ENCODE results near the gene KLRC1. TPM values are rescaled to one million over a fixed set of nuclear protein-coding genes. Genes with fewer than 3 reads are reported as not detected.
A peak's percentile ranks its signal among the peaks of the same experiment; 100 is the strongest.

The KLRC1 gene
- total and polyA plus RNA-seq, 2 donors from 2014 or later = 1.4 TPM; not detected in 1

- no peaks in the 10 kb centered on the region for H3K9me3 ChIP-seq (ENCODE audit: control insufficient read depth in 2 of 3, insufficient read depth in 1 of 3, low read length in 3 of 3)
- no peak for TF ChIP-seq CTCF (IDR thresholded peaks at IDR 0.05; ENCODE audit: borderline replicate concordance, extremely low read depth, insufficient read depth)
- no peaks in the 10 kb centered on the region for H3K27me3 ChIP-seq (ENCODE audit: control insufficient read depth, insufficient read depth, low read length)
- intact Hi-C loops (cut with DNase I) = no loop called here
- H3K9ac ChIP-seq (ENCODE audit: low read length in 3 of 3) = no peak within 1 kb of the TSS
- DNase-seq (peak in 1 of 5 donors; percentile 6), FAIRE-seq (no peak)
- H3K27ac ChIP-seq (ENCODE audit: low read depth in 2 of 2, low read length in 2 of 2) = no peak within 1 kb of the TSS
- H3K4me3 ChIP-seq (ENCODE audit: low read length in 3 of 3) = no peak within 1 kb of the TSS
- H3K4me1 ChIP-seq (ENCODE audit: control insufficient read depth in 2 of 3, insufficient read depth in 2 of 3, low read depth in 1 of 3, low read length in 3 of 3) = no peaks in the 10 kb centered on the region
- H3K36me3 ChIP-seq (ENCODE audit: control insufficient read depth in 2 of 3, insufficient read depth in 3 of 3, low read length in 3 of 3) = no peaks in the 10 kb centered on the region
Measured at GRCh38 chr12:10409392-10409791, 43.8 kb downstream of the KLRC1 start, which contains the start of gene KLRC4. TSS of gene KLRC4 (minus strand) at chr12:10409757. CDS start at chr12:10409575, 182 bp downstream.

- Histone ChIP-seq H3K36me3 (ENCODE audit: control insufficient read depth in 2 of 3, insufficient read depth in 3 of 3, low read length in 3 of 3) (no peaks in the 10 kb centered on the region), H3K27ac (ENCODE audit: low read depth in 2 of 2, low read length in 2 of 2) (no peak overlapping the region), H3K9ac (ENCODE audit: low read length in 3 of 3) (no peak overlapping the region), H3K4me1 (ENCODE audit: control insufficient read depth in 2 of 3, insufficient read depth in 2 of 3, low read depth in 1 of 3, low read length in 3 of 3) (no peaks in the 10 kb centered on the region), H3K9me3 (ENCODE audit: control insufficient read depth in 2 of 3, insufficient read depth in 1 of 3, low read length in 3 of 3) (no peaks in the 10 kb centered on the region), H3K4me3 (ENCODE audit: low read length in 3 of 3) (no peak overlapping the region), H3K27me3 (ENCODE audit: control insufficient read depth, insufficient read depth, low read length) (no peaks in the 10 kb centered on the region)
- TF ChIP-seq CTCF (IDR thresholded peaks at IDR 0.05; ENCODE audit: borderline replicate concordance, extremely low read depth, insufficient read depth) = no peak
- no peak for DNase-seq
- intact Hi-C loops (cut with DNase I) = no loop called here
- no peak for FAIRE-seq
Measured at GRCh38 chr12:10408842-10409241, 44.3 kb downstream of the KLRC1 start.

- no peak overlapping the region for H3K27ac ChIP-seq (ENCODE audit: low read depth in 2 of 2, low read length in 2 of 2)
- TF ChIP-seq CTCF (IDR thresholded peaks at IDR 0.05; ENCODE audit: borderline replicate concordance, extremely low read depth, insufficient read depth) = no peak
- H3K9me3 ChIP-seq (ENCODE audit: control insufficient read depth in 2 of 3, insufficient read depth in 1 of 3, low read length in 3 of 3) = no peaks in the 10 kb centered on the region
- H3K36me3 ChIP-seq (ENCODE audit: control insufficient read depth in 2 of 3, insufficient read depth in 3 of 3, low read length in 3 of 3) = no peaks in the 10 kb centered on the region
- no peak overlapping the region for H3K9ac ChIP-seq (ENCODE audit: low read length in 3 of 3)
- intact Hi-C loops (cut with DNase I) = no loop called here
- FAIRE-seq (no peak), DNase-seq (peak in 1 of 5 donors; percentile 3)
- no peaks in the 10 kb centered on the region for H3K27me3 ChIP-seq (ENCODE audit: control insufficient read depth, insufficient read depth, low read length)
- H3K4me3 ChIP-seq (ENCODE audit: low read length in 3 of 3) = no peak overlapping the region
- H3K4me1 ChIP-seq (ENCODE audit: control insufficient read depth in 2 of 3, insufficient read depth in 2 of 3, low read depth in 1 of 3, low read length in 3 of 3) = no peaks in the 10 kb centered on the region
Measured at GRCh38 chr12:10406725-10407124, 46.5 kb downstream of the KLRC1 start.

GRCh38 chr12:10405294-10405693, 47.9 kb downstream of the KLRC1 start:
- Histone ChIP-seq H3K27ac (ENCODE audit: low read depth in 2 of 2, low read length in 2 of 2) (no peak overlapping the region), H3K4me1 (ENCODE audit: control insufficient read depth in 2 of 3, insufficient read depth in 2 of 3, low read depth in 1 of 3, low read length in 3 of 3) (no peaks in the 10 kb centered on the region), H3K9me3 (ENCODE audit: control insufficient read depth in 2 of 3, insufficient read depth in 1 of 3, low read length in 3 of 3) (no peaks in the 10 kb centered on the region), H3K36me3 (ENCODE audit: control insufficient read depth in 2 of 3, insufficient read depth in 3 of 3, low read length in 3 of 3) (no peaks in the 10 kb centered on the region), H3K9ac (ENCODE audit: low read length in 3 of 3) (no peak overlapping the region), H3K4me3 (ENCODE audit: low read length in 3 of 3) (no peak overlapping the region), H3K27me3 (ENCODE audit: control insufficient read depth, insufficient read depth, low read length) (no peaks in the 10 kb centered on the region)
- intact Hi-C loops (cut with DNase I) = no loop called here
- FAIRE-seq (no peak), DNase-seq (no peak)
- no peak for TF ChIP-seq CTCF (IDR thresholded peaks at IDR 0.05; ENCODE audit: borderline replicate concordance, extremely low read depth, insufficient read depth)

Data from kidney (tissue), 14 donors.